GM19043 (cell line): ENCODE measurements around the gene ACRBP.

ENCODE experiments used
- ATAC-seq: cut with Tn5 transposase; IDR thresholded peaks from one replicate; pipeline ENCODE4 v1.9.1; 2021; ENCODE audit warnings: low read depth; ENCODE audit not compliant: unreplicated experiment

ACRBP gene

DNA sequence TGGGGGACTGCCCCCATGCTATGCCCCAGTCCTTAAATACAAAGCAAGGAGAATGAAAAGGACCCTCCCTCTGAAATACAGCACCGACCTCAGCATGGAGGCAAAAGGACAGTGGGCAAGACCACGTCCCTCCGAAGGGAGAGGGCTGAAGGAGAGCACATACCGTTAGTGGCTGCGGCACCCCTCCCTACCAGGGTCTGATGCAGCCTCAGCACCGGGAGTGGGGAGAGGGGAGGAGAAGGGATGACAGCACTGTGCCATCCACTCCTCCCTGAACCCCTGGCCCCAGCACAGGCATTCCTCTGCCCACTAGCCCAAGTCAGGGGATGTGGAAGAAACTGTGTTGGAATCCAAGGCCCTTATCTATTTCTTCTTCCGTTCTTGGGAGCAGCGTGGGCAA lies 3.6 kb upstream of the ACRBP start:
- no peak for ATAC-seq

DNA sequence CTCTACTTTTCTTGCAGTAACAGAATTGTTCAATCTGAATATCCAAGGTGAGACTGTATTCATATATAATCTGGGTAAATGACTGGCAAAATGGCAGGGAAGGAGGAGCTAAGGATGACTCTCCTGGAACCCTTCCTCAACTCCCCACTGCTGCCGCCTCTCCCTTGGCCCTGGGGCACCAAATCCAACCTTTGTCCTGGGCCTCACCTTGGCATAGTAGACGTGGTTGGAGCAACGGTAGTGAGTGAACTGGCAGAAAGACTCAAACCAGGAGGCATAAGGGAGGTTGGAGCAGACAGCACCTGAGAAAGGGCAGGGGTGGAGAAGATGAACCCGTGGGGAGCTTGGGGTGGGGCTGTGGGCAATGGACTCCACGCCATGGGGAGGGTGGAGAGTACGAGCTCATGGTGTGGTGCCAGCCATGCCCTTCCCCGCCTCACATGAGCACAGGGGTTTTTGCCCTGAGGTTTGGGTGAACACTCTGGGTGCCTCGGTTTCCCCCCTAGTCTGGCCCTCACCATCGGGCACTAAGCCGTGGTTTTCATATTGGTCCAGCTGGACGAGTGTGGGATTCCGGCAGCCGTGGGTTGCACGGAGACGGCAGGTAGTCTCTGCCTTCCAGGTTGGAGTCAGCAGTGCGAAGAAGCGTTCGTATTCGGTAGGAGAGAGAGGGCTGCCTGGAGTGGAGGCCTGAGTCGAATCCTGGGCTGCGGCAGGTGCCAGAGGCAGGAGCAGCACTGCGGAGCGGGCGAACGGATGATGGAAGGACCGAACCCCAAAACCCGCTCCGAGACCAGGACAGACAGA lies 753 bp downstream of the ACRBP start:
- no peak for ATAC-seq

DNA sequence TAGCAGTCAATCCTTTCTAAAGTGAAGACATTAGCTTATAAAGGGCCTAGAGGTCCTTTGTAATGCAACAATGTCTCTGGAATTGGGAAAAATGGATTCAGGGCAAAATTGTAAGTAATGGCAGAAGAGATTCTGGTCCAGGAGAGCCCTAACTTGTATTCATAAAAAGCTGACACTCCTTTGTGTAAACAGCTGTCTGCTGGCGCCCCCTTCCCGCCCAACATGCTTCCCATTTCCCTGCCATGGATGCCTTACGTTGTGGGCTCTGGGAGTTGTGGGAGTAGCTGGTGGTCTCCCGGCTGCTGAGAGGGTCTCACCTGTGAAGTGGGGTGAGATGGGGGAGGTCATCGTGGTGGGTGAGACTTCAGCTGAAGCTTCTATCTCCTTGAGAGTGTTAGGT lies 2.3 kb downstream of the ACRBP start:
- ATAC-seq, result no peak

DNA sequence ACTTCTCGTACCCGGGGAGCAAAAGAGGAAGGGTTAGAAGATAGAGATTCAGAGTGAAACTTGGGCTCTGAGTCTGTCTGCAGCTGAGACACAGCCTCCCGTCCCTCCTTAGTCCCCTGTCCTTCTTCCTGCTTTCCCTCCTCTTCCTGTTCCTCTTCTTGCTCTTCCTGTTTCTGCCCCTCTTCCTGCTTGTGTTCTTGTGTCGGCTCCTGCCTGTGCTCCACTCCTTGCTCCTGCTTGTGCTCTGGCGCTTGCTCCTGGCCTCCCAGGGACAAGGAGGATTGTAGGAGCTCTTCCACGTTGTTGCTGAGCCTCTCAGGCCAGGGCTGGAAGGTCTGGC lies 3.0 kb downstream of the ACRBP start:
- no peak for ATAC-seq

DNA sequence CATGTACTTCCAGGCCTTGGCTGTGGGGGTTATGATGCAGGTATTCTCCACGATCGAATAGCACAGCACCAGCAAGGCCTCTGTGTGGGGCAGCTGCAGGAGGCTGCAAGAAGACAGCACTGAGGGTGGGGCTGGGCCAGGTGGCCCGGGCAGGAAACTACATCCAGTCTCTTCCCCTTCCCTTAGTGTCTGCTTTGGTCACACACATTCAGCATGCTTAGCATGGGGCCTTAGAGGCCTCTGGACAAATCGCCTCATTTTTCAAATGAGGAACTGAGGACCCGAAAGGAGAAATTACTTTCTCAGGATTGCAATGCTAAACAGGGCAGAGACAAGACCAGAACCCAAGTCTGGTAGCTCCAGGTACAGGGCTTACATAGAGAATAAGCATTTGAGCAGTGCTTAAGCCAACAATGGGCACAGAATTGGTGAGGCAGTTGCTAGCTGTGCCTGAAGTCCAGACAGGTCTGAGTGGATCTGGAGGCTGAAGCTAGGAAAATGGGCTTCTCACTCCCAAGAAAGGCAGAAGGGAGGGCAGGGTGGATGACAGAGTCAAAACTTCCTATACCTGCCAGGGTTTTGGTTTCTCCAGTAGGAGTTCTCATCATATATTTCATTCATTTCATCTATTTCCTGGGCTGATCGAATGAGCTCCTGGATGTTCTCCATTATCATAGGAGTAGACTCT lies 3.5 kb downstream of the ACRBP start:
- ATAC-seq, result no peak

DNA sequence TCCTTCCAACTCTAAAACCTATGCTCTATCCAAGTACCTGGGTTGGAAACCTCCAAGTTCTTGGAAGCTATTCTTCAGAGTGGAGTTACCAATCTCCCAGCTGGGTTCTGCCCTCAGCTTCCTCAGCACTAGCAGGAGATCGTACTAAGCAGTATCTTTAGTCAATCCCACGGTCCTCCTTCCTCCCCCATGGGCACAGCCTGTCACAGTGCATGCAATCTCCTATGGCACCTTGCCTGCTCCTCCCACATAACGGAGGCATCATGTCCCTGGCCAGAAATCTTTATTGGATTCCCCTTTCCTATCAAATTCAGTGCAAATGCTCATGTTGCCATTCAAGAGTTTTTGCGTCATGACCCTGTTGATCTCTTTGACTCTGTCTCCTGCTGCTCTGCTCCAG lies 6.1 kb downstream of the ACRBP start:
- no peak for ATAC-seq

DNA sequence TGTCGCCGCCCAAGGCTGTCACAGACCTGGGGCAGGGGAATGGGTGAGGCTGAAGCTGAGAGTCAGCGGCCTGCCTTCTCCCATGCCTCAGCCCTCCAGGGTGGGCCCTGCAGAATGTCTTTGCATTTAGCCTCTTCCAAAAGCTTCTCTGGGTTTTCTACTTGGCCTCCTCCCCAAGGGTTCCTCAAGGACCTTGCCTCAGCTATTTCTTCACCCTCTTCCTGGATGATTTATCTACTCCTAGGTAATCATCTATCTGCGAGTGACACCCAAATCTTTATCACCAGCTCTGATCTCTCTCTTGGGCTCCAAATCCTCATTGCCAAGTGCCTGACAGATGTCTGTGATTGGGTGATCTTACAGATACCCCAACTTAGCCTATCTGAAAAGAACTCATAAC lies 6.7 kb downstream of the ACRBP start:
- no peak for ATAC-seq

DNA sequence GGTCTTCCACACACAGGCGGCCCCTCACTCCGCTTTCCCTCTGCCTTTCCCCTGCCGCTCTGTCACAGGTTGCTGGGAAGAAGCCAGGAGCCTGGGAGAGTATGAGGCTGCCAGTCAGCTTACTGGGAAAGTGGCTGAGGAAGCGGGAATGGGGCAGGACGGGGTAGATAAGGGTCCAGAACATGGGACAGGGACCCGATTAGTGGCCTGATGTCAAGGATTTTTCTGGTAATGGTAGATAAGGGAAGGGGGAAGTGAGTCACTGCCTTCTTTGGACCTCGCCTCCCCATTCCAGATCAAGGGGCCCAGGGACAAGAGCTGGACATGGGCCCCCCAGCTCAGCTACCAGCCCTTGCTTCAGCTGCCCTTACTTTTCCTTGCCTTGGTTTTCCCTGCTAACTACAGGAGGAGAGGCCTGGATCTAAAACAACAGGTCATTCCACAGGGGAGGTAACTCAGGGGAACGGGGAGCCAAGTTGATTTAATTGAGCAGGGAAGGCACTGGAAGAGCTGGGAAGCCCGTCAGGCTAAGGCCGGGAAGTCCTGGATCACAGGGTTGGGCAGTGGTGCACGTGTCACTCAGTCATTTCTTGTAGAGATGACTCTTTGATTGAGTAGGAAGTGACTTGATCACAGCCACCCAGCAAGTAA lies 8.0 kb downstream of the ACRBP start:
- no peak for ATAC-seq

DNA sequence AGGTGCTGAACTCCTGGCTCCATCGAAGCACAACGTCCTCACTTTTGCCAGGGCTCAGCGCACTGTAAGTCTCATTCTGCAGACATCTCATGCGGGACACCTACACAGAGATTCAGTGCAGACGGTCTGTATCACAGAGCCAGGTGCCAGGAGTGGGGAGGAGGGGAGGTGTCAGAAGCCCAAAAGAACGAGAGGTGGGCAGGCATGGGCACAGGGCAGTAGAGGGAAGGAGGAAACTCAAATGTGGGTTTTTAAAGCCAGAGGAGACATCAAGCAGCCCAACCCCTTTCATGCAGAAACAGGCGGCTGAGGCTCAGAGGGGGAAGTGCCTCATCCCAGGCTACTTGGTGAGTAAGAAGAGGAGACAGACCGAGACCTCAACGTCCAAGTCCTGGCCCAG lies 8.9 kb downstream of the ACRBP start:
- ATAC-seq, result no peak

DNA sequence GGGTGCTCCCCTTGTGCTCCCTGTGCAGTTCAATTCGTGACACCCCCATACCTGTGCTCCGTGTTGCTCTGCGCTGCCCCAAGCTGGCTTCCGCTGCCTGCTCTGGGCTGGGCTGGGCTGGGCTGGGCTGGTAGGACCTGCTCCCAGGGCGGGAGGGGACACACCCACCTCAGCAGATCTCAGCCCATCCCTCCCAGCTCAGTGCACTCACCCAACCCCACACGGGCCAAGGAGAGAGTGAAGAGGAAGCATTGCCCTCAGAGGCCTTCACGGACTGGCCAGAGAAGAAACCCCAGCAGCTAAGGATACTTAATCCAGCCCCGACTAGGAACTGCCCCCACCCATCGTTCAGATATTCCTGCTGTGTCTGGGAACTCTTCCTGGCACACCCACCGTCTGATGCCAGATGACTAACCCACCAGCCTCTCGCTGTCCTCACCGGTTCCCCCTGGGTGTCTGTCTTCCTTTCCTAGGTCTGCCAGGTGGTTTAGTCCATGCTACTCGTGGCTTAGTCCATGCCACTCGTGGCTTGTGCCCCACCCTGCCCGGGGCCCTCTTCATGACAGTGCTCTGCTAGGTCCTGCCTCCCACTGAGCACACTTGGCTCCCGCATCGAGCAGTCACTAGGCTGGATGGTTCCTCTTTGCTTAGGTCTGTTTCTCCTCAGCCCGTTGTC lies 11.2 kb downstream of the ACRBP start, which contains the start of gene LPAR5:
LPAR5 (minus strand) TSS at position 104 of the 676 bp plus-strand sequence. CDS start 14,711 bp downstream, outside the sequence.
- no peak for ATAC-seq

DNA sequence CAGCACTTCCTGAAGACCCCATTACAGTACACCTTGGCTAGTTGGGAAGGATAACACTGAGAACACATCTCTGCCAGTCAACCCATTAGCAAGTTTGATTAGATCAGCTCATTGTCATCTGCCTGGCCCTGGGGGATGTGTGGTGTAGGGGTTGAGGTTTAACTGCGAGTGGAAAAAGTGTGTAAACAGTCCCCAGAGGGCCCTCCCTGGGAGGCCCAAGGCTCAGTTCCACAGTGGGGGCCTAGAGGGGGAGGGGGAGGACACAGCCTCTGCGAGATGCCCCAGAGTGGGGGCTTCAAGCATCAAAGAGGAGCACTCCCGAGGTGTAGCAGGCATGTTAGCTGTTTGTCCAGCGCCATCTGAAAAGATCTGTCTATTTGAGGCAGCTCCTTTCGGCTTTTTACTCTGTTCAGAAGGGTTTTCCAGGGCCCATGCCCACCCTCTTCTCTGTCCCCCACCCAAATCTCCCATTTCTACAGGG lies 11.8 kb downstream of the ACRBP start:
- no peak for ATAC-seq

DNA sequence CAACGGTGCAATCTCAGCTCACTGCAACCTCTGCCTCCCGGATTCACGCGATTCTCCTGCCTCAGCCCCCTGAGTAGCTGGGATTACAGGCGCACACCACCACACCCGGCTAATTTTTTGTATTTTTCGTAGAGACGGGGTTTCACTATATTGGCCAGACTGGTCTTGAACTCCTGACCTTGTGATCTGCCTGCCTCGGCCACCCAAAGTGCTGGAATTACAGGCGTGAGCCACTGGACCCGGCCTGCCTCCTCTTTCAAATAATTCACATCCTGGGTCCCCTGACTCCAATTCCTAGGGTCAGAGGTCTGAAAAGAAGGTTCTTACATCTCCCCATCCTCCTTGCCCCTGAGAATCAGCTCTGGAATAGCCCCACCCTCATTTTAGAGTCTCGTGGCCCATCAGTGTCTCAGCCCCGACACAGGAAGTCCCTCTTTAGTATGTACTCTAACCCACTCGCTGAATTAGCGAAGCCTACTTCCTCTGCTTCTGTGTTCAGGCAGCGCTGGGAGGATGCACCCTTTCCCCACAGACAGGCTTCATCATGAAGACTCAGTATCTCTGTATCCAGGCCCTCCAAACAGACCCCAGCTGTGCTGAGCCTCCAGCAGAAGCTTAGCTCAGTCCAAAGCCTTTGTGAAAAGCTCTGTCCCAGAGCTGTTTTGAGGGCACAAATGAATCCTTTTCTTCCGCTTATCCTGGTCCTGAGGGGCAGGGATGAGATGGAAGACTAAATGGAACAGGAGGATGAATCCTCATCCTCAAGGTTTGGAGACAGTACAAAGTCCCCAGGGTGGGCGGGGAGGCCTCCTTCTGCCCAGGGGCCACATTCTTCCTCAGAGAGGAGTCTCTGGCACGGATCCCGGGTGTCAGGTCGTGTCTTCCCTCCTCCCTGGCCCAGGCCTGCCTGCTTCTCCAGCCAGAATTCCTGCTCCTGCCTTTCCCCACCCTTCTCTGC lies 14.9 kb downstream of the ACRBP start:
- ATAC-seq, result peak; percentile 67

DNA sequence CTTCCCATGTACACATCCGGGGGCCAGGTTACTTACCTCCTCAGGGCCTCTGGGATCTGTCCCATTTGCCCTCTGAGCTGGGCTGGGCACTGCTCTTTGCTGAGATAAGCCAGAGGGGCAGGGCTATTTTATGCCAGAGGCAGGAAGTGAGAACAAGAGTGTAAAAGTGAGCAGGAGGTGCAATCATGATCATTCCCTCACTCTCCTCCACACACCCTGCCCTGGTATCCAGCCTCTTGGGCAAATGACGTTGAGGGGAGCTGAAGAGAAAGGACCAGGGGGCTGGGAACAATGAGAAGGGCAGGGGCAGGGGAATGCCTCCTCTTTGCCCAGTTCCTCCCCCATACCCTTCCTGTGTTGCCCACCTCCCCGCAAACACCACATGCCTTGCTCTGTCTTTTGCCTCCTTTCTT lies 15.7 kb downstream of the ACRBP start:
- ATAC-seq, result no peak

DNA sequence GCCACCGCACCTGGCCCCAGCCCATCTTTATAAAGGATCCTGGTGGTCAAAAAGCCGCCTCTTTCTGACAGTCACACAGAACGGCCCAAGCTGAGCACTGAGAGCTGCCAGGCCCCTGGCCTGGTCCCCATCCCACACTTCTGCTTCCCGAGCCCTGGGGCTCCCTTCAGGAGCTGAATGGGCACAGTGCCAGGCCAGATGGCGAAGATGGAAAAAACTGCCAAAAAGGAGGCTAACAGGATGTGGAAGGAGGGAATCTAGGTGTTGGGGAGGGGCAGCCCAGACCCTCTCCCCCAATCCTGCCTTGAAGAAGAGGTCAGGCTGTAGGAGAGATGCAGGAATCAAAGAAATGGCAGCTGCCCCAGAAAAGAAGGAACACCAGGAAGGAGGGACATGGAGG lies 16.5 kb downstream of the ACRBP start:
- ATAC-seq, result no peak

DNA sequence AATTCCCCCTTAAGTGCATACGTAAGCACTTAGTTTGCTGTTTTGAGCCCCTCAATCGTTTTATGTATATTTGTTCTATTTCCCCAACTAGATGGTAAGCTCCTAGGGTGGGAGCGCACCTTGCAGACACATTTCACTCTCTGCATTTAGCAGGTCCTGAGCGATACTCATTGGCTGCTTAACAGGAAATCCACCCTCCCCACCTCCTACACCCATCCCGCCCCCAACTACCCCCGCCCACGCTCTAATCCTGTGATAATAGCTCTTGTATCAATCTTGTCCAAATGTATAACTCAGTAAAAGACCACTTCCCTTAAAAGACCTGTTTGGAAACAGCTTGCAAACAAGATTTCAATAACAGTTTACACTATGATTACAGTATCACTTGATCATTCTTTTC lies 19.6 kb downstream of the ACRBP start:
- ATAC-seq, result no peak

DNA sequence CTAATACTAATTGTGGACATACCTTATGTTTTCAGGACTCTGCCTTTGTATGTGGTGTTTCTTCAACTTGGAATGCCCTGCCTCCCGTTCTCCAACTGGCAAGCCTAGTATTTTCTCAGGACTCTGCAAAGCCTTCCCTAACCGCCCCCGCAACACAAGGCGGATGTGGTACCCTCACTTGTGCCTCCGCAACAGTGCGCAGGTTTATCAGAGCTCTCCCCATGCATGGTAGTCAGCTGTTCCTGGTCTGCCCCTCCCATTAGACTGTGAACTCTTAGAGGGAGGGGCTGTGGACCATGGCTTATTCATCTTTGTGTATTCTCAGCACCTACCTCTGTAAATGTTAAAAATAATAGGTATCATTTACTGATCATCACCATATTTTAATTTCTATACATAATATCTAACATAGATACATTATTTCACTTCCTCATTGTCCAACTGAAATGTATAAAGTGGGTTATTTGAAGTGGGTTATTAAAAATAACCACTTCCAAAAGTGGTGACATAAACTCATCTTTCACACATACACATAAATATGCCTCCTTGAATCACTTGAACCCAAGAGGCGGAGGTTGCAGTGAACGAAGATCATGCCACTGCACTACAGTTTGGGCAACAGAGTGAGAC lies 20.5 kb downstream of the ACRBP start:
- ATAC-seq, result no peak

DNA sequence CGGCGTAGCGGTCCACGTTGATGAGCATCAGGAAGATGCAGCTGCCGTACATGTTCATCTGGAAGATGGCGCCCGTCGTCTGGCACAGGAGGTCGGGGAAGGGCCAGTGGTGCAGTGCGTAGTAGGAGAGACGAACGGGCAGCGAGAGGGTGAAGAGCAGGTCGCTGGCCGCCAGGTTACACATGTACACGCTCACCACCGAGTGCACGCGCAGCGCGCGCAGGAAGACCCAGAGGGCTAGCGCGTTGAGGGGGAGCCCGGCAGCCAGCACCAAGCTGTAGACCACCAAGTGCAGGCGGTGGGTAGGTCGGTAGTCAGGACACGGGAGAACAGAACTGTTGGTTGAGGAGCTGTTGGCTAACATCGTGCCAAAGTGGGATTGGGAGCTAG lies 26.4 kb downstream of the ACRBP start:
- ATAC-seq, result no peak

DNA sequence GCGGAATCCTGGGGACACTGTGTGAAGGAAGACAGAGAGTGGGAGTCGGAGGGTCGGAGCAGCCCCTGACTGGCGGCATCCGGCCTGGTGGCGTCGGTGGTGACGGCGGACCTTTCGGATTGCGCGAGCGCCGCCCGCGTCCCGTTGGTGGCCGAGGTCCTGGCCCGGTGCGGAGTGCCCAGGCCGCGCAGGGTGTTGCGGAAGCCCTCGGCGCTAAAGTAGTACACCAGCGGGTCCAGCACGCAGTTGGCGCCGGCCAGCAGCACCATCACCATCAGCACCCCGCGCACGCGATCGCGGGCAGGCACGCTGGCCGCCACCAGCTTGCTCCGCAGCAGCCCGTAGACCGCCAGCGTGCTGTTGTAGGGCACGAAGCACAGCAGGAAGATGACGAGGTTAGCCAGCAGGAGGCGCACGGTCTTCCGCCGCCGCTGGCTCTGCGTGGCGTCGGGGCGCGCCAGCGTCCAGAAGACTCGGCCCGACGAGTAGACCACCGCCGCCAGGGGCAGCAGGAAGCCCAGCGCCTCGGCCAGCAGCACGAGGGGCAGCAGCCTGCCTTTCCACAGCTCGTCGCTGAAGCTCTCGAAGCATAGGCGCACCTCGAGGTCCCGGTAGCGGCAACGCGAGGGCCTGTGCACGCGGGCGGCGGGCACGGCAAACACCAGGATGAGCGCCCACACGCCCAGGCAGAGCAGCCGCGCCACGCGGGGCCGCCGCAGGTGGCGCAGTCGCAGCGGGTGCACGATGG lies 26.9 kb downstream of the ACRBP start:
- no peak for ATAC-seq
